A673 (cell line): ENCODE results near the gene SESN1.

Source experiments
- CTCF ChIP-seq: fragments of 300-800, 200-600 bp; sonication (generic); conservative IDR thresholded peaks from 2 replicates; pipeline ENCODE4 v1.5.1; 2017; ENCODE audit warnings: low read depth, mild to moderate bottlenecking, antibody characterized with exemption, low read length, moderate library complexity, mixed read lengths
- EZH2 ChIP-seq: fragments of 200-600 bp; sonication (generic); IDR thresholded peaks from 2 replicates; pipeline ENCODE4 v1.6.1; 2017; ENCODE audit warnings: borderline replicate concordance, low read depth, mild to moderate bottlenecking, mixed read lengths, antibody characterized with exemption, low read length; ENCODE audit not compliant: poor library complexity, severe bottlenecking

- TF ChIP-seq EZH2 (no peak), CTCF (no peak)
Observed at GRCh38 chr6:108961985-108962384, 132.7 kb downstream of the SESN1 start.
